ENCODE data around the gene SSTR4. TPM values are rescaled to one million over a fixed set of nuclear protein-coding genes. Genes with fewer than 3 reads are reported as not detected.
A peak's percentile ranks its signal among the peaks of the same experiment; 100 is the strongest.
"Not testable (repeated sequence)": the region's sequence is repeated elsewhere in the genome, so short reads cannot be mapped to it uniquely, and the experiment has no call there.

The SSTR4 gene
- total and polyA plus RNA-seq, 9 of the 15 experiments (the other 6 are each of a cell fraction or from before 2014, with no cell fraction given), result not detected

DNA sequence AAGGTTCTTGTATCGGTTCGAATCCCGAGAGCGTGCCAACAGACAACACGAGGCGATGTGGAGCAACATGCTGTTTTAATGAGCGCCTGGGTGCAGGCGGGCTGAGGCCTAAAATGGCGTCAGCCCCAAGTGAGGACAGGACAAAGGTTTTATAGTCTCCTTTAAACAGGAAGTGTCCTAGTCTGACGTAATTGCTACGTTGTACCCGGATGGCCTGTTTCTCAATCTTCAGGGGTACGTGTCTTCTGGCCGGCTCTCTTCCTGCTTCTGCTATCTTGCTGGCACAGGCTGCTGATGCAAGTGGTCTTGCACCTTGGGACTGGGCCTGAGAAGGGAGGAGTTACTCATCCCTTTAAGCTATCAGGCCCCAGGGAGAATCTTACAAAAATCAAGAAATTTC lies 9.6 kb upstream of the SSTR4 start (continued):
- TF ChIP-seq, protein P1, sequence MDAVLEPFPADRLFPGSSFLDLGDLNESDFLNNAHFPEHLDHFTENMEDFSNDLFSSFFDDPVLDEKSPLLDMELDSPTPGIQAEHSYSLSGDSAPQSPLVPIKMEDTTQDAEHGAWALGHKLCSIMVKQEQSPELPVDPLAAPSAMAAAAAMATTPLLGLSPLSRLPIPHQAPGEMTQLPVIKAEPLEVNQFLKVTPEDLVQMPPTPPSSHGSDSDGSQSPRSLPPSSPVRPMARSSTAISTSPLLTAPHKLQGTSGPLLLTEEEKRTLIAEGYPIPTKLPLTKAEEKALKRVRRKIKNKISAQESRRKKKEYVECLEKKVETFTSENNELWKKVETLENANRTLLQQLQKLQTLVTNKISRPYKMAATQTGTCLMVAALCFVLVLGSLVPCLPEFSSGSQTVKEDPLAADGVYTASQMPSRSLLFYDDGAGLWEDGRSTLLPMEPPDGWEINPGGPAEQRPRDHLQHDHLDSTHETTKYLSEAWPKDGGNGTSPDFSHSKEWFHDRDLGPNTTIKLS (IDR thresholded peaks at IDR 0.05; ENCODE audit: borderline replicate concordance, low read depth), result peak; percentile 42; the same call in 1 of the 2 replicates
- not testable (repeated sequence) for TF ChIP-seq NR2C1 (IDR thresholded peaks at IDR 0.05); NR2C2 (CRISPR knock-in tag; IDR thresholded peaks at IDR 0.05)
- TF ChIP-seq NR2C1 (tag; IDR thresholded peaks at IDR 0.05) (peak; percentile 55; the same call in 1 of the 2 replicates), TRIM24 (IDR thresholded peaks at IDR 0.05) (peak; percentile 68 to 80), CREM (IDR thresholded peaks at IDR 0.05; ENCODE audit: low read depth) (peak; percentile 48; the same call in 1 of the 2 replicates), NR2C2 (tag; IDR thresholded peaks at IDR 0.05) (0 out of 2 replicates have a peak, but pooled peaks have one; percentile 33)
- TF ChIP-seq, protein P2, sequence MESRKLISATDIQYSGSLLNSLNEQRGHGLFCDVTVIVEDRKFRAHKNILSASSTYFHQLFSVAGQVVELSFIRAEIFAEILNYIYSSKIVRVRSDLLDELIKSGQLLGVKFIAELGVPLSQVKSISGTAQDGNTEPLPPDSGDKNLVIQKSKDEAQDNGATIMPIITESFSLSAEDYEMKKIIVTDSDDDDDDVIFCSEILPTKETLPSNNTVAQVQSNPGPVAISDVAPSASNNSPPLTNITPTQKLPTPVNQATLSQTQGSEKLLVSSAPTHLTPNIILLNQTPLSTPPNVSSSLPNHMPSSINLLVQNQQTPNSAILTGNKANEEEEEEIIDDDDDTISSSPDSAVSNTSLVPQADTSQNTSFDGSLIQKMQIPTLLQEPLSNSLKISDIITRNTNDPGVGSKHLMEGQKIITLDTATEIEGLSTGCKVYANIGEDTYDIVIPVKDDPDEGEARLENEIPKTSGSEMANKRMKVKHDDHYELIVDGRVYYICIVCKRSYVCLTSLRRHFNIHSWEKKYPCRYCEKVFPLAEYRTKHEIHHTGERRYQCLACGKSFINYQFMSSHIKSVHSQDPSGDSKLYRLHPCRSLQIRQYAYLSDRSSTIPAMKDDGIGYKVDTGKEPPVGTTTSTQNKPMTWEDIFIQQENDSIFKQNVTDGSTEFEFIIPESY (CRISPR knock-in tag; IDR thresholded peaks at IDR 0.05), result peak; percentile 93

DNA sequence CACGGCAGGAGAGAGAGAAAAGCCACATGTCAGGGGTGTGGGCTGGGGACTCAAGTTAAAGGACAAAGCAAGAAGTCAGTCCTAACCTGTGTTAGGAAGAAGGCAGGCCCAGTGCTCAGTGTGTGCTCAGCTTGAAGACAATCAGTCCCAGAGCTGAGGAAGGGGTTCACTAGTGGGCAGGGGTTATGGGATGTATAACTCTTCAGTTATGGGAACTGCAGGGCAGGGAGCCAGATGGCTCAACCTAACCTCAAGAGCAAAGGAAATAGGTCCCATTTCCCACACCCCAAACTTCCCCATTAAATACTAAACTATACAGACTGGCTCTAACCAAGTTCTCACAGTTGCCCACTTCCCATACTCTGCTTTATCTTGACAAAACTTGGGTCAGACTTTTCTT lies 7.4 kb upstream of the SSTR4 start:
- Histone ChIP-seq H3K4me2 (ENCODE audit: insufficient read depth, low read length) (no peak overlapping the region), H3K9me1 (ENCODE audit: control insufficient read depth, insufficient read depth, low read length) (no peaks in the 10 kb centered on the region), H4K20me1 (replicated peaks; ENCODE audit: control insufficient read depth, insufficient read depth, low read length) (no peaks in the 10 kb centered on the region), H3K9ac (ENCODE audit: insufficient read depth in 1 of 2, low read depth in 2 of 2, low read length in 2 of 2) (no peak overlapping the region), H3K4me1 (replicated peaks in 1 of 2; ENCODE audit: control insufficient read depth in 2 of 2, insufficient read depth in 2 of 2, low read length in 2 of 2) (no peaks in the 10 kb centered on the region; a peak in 2 of 5 replicates), H3K9me3 (replicated peaks; ENCODE audit: control insufficient read depth, insufficient read depth, low read depth, low read length) (no peaks in the 10 kb centered on the region), H3K79me2 (ENCODE audit: control insufficient read depth, insufficient read depth, low read length) (no peaks in the 10 kb centered on the region), H2AFZ (ENCODE audit: low read depth, low read length) (no peak overlapping the region), H3K27me3 (ENCODE audit: control insufficient read depth in 2 of 2, insufficient read depth in 2 of 2, low read length in 2 of 2) (no peaks in the 10 kb centered on the region), H3K27ac (ENCODE audit: extremely low read depth, low read depth, low read length) (no peak overlapping the region), H3K36me3 (ENCODE audit: control insufficient read depth, insufficient read depth, low read length) (no peaks in the 10 kb centered on the region), H3K4me3 (no peak overlapping the region)
- ATAC-seq (no peak), DNase-seq (ENCODE audit: extremely low read depth in 1 of 4, low spot score in 3 of 4) (no peak), FAIRE-seq (no peak)
- BruUV-seq (replicated peaks), result no TSS peak
- ChIA-PET CTCF (ENCODE audit: low intra/inter-chr PET ratio) (no interaction called here), POLR2A (no interaction called here)
- in situ Hi-C loops (cut with MboI), result no loop called here
- WGBS (ENCODE audit: insufficient coverage, low coverage, missing lambda C conversion rate), result no CpG with 5 or more reads among the region's 1 CpG
- intact Hi-C loops (cut with micrococcal nuclease), result no loop called here
- TF ChIP-seq HDAC3 (IDR thresholded peaks at IDR 0.05; ENCODE audit: borderline replicate concordance, partially characterized antibody) (no peak), XRCC5 (IDR thresholded peaks at IDR 0.05; ENCODE audit: low read depth, low read length) (no peak), MAZ (CRISPR knock-in tag; conservative IDR thresholded peaks at IDR 0.05 in 1 of 2, IDR thresholded peaks at IDR 0.05 in 1 of 2) (no peak), ZC3H8 (IDR thresholded peaks at IDR 0.05) (no peak)
- TF ChIP-seq, protein P3, sequence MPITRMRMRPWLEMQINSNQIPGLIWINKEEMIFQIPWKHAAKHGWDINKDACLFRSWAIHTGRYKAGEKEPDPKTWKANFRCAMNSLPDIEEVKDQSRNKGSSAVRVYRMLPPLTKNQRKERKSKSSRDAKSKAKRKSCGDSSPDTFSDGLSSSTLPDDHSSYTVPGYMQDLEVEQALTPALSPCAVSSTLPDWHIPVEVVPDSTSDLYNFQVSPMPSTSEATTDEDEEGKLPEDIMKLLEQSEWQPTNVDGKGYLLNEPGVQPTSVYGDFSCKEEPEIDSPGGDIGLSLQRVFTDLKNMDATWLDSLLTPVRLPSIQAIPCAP (CRISPR knock-in tag; IDR thresholded peaks at IDR 0.05; ENCODE audit: borderline replicate concordance), result no peak
- TF ChIP-seq, protein P4, sequence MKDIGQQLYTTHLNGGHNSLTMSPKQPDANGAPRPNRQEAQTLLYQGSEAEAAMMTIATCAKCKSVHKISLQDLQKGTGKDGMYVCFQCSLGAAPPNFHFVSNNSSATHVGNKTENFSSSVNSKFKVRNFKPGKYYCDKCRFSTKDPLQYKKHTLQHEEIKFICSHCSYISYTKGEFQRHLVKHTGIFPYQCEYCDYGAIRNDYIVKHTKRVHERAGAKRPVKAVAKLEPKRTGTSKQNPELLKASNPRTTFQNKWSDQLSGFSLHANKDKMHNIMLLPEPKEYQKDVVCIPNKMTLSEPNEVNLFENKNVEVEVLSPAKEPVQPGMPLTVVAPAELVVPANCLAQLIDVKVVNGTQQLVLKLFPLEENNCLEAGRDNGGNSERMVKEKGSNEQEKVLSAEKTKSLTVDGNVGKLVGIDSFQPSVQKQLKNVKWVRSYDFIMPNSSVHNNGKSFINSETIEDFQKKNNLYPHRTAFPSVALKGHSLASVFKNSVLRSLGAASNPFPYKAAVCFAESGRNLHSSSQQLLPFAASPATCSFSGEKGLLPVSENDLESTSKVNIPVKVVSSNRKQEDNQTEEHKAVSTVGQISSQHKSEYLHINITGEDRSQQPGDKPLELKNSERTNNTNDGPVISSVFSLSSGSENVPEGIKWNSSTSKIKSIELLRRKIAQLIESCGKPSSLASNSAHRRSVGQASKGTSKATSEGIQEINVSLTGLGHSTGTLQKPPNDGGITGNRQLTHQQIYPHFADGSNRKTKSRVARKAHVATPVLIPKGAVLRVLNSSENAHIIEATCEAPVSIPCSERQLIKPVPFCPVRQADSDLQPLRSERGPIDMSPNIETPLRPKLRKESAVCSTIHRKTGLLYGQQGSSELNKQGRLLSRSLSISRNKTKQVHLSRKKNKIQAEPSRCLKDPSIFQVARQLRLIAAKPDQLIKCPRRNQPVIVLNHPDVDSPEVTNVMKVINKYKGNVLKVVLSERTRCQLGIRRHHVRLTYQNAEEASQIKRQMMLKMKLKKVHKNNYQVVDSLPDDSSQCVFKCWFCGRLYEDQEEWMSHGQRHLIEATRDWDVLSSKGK (CRISPR knock-in tag; IDR thresholded peaks at IDR 0.05), result no peak
